ENCODE measurements around the gene OSER1. TPM values are rescaled to one million over a fixed set of nuclear protein-coding genes. Genes with fewer than 3 reads are reported as not detected.

The OSER1 gene
- total RNA-seq: 10 to 100 TPM; 22.6 to 37.3 (median 31.3) TPM
- 10 to 100 TPM; 16.4 to 26.9 TPM for polyA plus RNA-seq
- long read RNA-seq, donor 1, transcript OSER1-201 (4 exons, 1,572 nt): major isoform, 58 of 66 reads
- long read RNA-seq, donor 1, partial matches to known transcripts: 5 of 66 reads
- long read RNA-seq, donor 1, other reads (novel, unspliced or antisense): 3 of 66 reads
- long read RNA-seq, donor 2, transcript OSER1-201 (4 exons, 1,572 nt): major isoform, 55 of 64 reads
- long read RNA-seq, donor 2, partial matches to known transcripts: 4 of 64 reads
- long read RNA-seq, donor 2, other reads (novel, unspliced or antisense): 5 of 64 reads
- long read RNA-seq, donor 3, transcript OSER1-201 (4 exons, 1,572 nt): major isoform, 76 of 83 reads
- long read RNA-seq, donor 3, partial matches to known transcripts: 3 of 83 reads
- long read RNA-seq, donor 3, other reads (novel, unspliced or antisense): 4 of 83 reads

DNA sequence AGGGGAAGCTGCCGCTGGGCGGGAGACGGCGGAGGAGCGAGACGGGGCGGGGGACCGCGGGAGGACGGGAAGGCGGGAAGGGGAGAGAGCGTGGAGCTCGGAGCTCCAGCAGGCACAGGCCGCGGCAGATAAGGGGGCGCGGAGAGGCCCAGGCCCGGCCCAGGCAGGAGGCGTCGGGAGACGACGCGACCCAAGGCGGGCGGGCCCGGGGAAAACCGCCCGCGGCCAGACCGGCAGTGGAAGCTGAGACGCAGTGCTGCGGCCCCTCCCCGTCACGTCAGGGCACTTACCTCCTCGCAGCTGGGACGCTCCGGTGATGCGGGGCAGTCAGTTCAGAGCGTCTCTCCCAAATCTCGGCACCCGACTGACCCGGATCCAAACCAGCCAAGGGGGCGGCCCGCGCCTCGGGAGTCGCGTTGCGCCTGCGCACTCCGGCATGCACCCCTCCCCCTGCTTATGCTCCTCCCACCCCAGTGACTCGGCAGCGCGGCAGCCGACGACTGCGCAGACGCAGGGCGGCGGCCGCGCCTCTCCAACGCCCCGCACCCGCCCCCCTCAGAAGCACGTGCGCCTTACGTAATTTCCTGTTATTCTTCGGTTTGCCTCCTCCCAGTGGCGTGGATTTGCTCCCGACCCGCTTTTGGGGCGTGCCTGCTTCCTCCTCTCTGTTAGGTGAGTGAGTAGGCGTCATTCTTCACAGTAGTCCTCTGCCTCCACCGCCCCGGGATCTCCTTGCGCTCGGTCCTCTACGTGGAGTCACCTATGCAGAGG, at the start of gene OSER1:
Gene OSER1, minus strand, starts transcription at position 366 of the 771 bp plus-strand sequence. CDS start 3,814 bp downstream, outside the sequence.
- intact Hi-C loops (cut with DNase I): loop anchor here in 9 of 10 donors (5.0 to 10.0 kb wide), 9 partner anchors 174 to 527 kb away; partner anchors contain the start of gene TTPAL (in 1 of the 9)
- TF ChIP-seq, protein P1, sequence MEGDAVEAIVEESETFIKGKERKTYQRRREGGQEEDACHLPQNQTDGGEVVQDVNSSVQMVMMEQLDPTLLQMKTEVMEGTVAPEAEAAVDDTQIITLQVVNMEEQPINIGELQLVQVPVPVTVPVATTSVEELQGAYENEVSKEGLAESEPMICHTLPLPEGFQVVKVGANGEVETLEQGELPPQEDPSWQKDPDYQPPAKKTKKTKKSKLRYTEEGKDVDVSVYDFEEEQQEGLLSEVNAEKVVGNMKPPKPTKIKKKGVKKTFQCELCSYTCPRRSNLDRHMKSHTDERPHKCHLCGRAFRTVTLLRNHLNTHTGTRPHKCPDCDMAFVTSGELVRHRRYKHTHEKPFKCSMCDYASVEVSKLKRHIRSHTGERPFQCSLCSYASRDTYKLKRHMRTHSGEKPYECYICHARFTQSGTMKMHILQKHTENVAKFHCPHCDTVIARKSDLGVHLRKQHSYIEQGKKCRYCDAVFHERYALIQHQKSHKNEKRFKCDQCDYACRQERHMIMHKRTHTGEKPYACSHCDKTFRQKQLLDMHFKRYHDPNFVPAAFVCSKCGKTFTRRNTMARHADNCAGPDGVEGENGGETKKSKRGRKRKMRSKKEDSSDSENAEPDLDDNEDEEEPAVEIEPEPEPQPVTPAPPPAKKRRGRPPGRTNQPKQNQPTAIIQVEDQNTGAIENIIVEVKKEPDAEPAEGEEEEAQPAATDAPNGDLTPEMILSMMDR (IDR thresholded peaks at IDR 0.05): no peak
- DNase-seq (peak; percentile 97), ATAC-seq (peak; percentile 93 to 97 (median 96))
- 0 to 1% methylated on average over 74 to 79 of the region's 79 CpGs for WGBS, 2 donors
- Histone ChIP-seq H3K27me3 (no peaks in the 10 kb centered on the region), H3K36me3 (peaks cover 0 to 13% (median 8%) of the 10 kb centered on the region in 9 donors), H3K9me3 (no peaks in the 10 kb centered on the region), H3K4me1 (peaks cover 0 to 66% (median 50%) of the 10 kb centered on the region in 9 donors), H3K27ac (peak within 1 kb of the TSS; percentile 87 to 99 (median 94)), H3K4me3 (peak within 1 kb of the TSS; percentile 73 to 99 (median 93))

DNA sequence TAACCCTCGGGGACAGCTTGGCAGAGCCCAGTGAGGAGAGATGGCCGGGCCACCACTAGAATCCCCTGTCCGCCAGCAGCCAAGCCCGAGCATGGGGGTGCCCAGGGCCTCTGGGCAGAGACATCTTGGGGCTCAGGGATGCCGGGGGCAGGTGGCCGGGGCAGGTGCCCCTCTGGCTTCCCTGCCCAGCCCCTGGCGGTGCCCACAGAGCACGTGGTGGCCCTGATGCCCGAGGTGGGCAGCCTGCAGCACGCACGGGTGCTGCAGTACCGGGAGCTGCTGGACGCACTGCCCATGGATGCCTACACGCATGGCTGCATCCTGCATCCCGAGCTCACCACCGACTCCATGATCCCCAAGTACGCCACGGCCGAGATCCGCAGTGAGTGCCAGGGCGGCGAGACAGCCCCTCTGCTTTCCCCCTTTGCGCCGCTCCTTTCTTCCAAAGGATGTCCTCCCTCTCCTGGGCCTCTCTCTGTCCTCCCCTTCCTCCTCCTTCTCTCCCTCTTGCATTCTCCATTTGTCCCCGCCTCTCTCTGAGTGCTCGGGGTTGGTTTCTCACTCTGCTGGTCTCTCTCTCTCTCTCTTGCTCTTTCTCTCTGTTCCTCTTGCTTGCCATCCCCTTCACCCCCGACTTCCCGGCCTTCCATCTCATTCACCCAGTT, 47.8 kb upstream of the OSER1 start:
- intact Hi-C loops (cut with DNase I): no loop called here
- TF ChIP-seq, protein P1 (IDR thresholded peaks at IDR 0.05): no peak
- Histone ChIP-seq H3K36me3 (no peaks in the 10 kb centered on the region), H3K27me3 (no peaks in the 10 kb centered on the region), H3K9me3 (no peaks in the 10 kb centered on the region), H3K27ac (no peak overlapping the region), H3K4me1 (no peaks in the 10 kb centered on the region), H3K4me3 (no peak overlapping the region)
- WGBS, 2 donors: 90% methylated on average over 28 of the region's 28 CpGs
- no peak for DNase-seq
- peak in 2 of 8 donors; percentile 10 to 43 for ATAC-seq

DNA sequence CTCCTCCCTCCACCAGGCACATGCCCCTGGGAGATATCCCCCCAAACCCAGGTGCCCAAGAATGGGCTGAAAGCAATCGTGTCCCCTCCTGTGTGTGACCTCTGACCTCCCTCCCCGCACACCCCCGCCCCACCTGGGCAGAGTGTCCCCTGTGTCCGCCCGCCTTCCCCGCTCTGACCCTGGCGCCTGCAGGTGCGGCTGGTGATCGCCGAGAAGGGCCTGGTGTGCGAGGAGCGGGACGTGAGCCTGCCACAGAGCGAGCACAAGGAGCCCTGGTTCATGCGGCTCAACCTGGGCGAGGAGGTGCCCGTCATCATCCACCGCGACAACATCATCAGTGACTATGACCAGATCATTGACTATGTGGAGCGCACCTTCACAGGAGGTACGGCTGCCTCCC, 46.4 kb upstream of the OSER1 start:
- H3K27me3 ChIP-seq: no peaks in the 10 kb centered on the region
- intact Hi-C loops (cut with DNase I): no loop called here
- H3K36me3 ChIP-seq: no peaks in the 10 kb centered on the region
- no peak overlapping the region for H3K4me3 ChIP-seq
- TF ChIP-seq, protein P1 (IDR thresholded peaks at IDR 0.05): no peak
- 92% methylated on average over 21 of the region's 21 CpGs for WGBS, 2 donors
- ATAC-seq (peak in 1 of 8 donors; percentile 10), DNase-seq (no peak)
- no peaks in the 10 kb centered on the region for H3K9me3 ChIP-seq
- no peaks in the 10 kb centered on the region for H3K4me1 ChIP-seq
- H3K27ac ChIP-seq: no peak overlapping the region

DNA sequence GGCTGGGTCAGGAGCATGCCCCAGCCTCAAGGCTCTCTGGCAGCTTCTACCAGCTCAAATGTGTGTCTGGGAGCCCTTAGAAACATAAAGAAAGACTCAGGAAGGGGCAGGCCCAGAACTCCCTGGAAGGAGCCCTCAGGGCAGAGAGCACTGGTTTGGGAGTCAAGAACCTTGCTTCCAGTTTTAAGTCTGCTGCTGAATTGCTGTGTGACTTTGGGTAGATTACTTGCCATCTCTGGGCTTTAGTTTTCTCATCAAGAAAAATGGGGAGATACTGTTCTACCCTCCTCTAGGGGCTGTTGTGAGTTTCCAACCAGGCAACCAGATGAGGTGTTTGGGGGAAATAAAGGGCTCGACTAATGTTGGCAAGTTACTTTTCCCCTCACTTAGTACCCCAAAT, 45.4 kb upstream of the OSER1 start:
- Histone ChIP-seq H3K4me1 (no peaks in the 10 kb centered on the region), H3K4me3 (no peak overlapping the region), H3K9me3 (no peaks in the 10 kb centered on the region), H3K36me3 (no peaks in the 10 kb centered on the region), H3K27me3 (no peaks in the 10 kb centered on the region), H3K27ac (no peak overlapping the region)
- TF ChIP-seq, protein P1 (IDR thresholded peaks at IDR 0.05): no peak
- intact Hi-C loops (cut with DNase I): no loop called here
- ATAC-seq: no peak
- 91 to 94% methylated on average over 1 of the region's 1 CpG for WGBS, 2 donors
- DNase-seq: no peak
